ENCODE results near the gene IBA57. TPM values are rescaled to one million over a fixed set of nuclear protein-coding genes. Genes with fewer than 3 reads are reported as not detected.

The IBA57 gene
- total RNA-seq, 1 donor from 2014 or later: 11.4 TPM

DNA sequence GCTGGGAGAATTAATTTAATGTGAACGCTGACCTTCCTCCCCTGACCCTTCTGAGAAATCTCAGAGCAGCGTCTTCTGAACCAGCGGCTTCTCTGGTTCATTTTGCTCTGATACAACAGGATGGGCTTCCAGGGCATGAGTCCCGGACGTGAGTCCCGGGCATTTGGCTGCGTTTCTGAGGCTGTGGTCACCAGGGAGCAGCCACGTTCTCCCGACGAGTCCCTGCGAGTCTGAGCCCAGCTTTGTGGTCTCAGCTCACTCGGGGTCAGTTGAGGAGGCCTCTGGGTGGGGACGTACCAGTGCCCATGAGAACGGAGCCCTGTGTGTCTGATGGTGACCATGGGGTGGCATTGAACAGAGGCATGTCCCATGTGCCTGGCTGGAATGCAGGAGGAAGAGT lies 24.6 kb downstream of the IBA57 start:
- no peak overlapping the region for H3K4me3 Mint-ChIP-seq
- no peak for DNase-seq
- no peaks in the 10 kb centered on the region for H3K9me3 Mint-ChIP-seq
- intact Hi-C loops (cut with micrococcal nuclease): no loop called here
- peaks cover 2% of the 10 kb centered on the region for H3K4me1 Mint-ChIP-seq
- no peaks in the 10 kb centered on the region for H3K36me3 Mint-ChIP-seq (ENCODE audit: low read depth)
- no peak overlapping the region for H3K27ac Mint-ChIP-seq
- no peaks in the 10 kb centered on the region for H3K27me3 Mint-ChIP-seq

DNA sequence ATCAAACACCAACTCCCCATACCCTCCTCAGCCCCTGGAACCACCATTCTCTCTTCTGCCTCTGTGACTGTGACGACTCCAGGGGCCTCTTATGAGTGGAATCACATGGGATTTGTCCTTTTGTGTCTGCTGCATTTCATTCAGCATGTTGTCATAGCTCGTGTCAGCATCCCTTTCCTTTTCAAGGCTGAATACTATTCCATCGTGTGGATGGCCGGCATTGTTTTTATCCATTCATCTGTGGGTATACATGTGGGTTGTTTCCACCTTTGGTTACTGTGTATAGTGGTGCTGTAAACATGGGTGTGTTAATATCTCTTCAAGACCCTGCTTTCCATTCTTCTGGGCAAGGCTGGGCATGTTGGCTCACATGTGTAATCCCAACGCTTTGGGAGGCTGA lies 25.2 kb downstream of the IBA57 start:
- Mint-ChIP-seq H3K27ac (no peak overlapping the region), H3K4me3 (no peak overlapping the region), H3K27me3 (no peaks in the 10 kb centered on the region), H3K9me3 (no peaks in the 10 kb centered on the region), H3K4me1 (peaks cover under 1% of the 10 kb centered on the region), H3K36me3 (ENCODE audit: low read depth) (no peaks in the 10 kb centered on the region)
- DNase-seq: no peak
- intact Hi-C loops (cut with micrococcal nuclease): no loop called here

DNA sequence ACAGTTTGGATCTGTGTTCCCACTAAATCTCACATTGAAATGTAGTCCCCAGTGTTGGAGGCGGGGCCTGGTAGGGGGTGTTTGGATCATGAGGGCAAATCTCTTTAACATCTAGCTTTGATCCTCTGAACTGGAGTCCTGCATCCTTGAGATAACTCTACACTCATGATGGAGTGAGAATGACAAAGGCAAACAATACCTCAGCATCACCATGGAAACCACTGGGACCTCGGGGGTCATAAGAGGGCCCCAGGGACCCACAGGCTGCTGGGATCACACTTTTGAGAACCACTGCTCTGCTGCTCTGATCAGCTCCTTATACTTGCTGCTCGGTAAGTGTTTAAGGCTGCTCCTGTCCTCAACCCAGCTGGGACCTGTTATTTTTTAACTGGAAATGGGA lies 28.8 kb downstream of the IBA57 start:
- Mint-ChIP-seq H3K27me3 (no peaks in the 10 kb centered on the region), H3K4me3 (no peak overlapping the region), H3K27ac (no peak overlapping the region), H3K4me1 (no peaks in the 10 kb centered on the region), H3K9me3 (peaks cover 6% of the 10 kb centered on the region), H3K36me3 (ENCODE audit: low read depth) (peaks cover 6% of the 10 kb centered on the region)
- intact Hi-C loops (cut with micrococcal nuclease): no loop called here
- no peak for DNase-seq

DNA sequence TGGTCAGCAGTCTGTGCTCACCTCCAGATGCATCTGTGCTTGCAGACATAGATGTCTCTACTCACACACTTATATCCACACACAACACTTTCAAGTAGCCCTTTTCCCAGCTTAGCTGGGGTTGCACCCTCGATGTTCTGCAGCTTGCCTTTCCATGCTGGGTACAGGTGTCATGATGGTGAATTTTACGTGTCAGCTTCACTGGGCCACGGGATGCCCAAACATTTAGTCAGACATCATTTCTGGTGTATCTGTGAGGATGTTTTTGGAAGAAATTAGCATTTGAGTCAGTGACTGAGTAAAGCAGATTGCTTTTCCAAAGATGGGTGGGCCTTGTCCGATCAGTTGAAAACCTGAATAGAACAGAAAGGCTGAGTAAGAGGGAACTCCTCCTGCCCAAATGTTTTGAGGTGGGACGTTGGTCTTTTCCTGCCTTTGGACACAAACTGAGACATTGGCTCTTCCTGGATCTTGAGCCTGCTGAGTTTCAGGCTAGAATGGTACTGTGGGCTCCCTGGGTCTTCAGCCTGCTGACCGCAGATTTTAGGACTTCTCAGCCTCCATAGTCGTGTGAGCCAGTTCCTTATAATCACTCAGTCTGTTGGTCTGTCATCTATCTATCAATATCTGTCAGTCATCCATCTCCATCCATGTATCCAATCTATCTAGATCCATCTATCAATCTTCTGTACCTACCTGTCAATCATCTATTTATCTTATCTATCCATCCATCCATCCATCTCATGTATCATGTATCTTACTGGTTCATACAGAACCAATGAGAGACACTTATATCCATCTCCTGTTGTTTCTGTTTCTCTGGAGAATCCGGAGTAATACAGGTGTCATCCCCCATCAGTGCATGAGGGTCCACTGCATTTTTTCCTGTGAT lies 29.6 kb downstream of the IBA57 start:
- Mint-ChIP-seq H3K36me3 (ENCODE audit: low read depth) (peaks cover 8% of the 10 kb centered on the region), H3K27me3 (no peaks in the 10 kb centered on the region), H3K9me3 (peaks cover 9% of the 10 kb centered on the region), H3K4me3 (no peak overlapping the region), H3K27ac (no peak overlapping the region), H3K4me1 (no peaks in the 10 kb centered on the region)
- intact Hi-C loops (cut with micrococcal nuclease): no loop called here
- no peak for DNase-seq

DNA sequence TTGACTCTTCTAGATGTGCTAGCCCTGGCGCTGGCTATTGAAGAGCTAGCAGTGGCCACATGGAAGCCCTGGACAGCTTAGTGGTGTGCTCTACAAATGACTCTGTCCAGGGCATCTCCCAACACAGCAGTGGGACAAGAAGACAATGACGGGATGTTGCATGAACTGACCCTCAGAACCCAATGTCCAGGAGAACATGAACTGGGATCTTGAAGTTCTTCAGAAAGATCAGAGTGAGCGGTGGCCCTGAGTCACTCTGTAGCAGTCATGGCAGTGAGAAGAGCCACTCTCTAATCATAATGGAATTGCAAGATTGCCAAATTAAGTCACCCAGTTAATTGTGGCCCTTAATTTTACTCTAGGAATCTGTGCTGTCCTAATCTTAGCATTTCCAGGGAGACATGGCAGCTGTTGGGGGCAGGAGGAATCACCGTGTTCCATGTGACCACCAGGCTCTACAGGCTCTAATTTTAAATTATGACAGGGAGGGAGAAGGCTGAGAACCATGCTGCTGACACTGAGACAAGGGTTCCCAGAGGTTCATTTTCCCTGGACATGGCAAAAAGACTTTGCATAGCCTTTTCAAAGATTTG lies 32.0 kb downstream of the IBA57 start:
- H3K4me1 Mint-ChIP-seq: no peaks in the 10 kb centered on the region
- peaks cover 18% of the 10 kb centered on the region for H3K9me3 Mint-ChIP-seq
- peaks cover 8% of the 10 kb centered on the region for H3K36me3 Mint-ChIP-seq (ENCODE audit: low read depth)
- H3K27ac Mint-ChIP-seq: no peak overlapping the region
- no peak for DNase-seq
- intact Hi-C loops (cut with micrococcal nuclease): no loop called here
- no peaks in the 10 kb centered on the region for H3K27me3 Mint-ChIP-seq
- no peak overlapping the region for H3K4me3 Mint-ChIP-seq

DNA sequence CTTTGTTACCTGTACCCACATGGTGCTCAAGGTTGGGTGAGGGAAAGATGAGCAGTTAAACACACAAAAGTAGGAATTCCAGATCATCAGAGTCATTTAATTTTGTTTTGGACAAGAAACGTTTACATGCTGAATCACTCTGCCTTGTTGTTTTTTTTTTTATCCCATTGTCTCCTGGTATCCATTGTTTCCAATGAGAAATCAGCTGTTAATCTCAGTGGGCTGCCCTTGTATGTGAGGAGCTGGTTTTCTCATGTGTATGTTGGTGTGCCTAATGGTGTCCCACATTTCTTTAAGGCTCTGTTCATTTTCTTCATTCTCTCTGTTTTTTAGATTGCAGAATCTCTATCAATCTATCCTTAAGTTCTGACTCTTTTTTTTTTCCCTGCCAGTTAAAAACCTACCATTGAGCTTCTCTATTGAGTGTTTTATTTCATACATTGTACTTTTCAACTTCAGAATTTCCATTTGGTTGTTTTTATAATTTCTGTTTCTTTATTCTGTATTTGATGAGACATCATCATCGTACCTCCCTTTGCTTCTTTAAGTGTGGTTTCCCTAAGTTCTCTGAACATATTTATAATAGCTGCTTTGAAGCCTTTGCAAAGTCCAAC lies 33.5 kb downstream of the IBA57 start:
- H3K4me3 Mint-ChIP-seq: no peak overlapping the region
- peaks cover 18% of the 10 kb centered on the region for H3K9me3 Mint-ChIP-seq
- peaks cover 4% of the 10 kb centered on the region for H3K27me3 Mint-ChIP-seq
- H3K27ac Mint-ChIP-seq: no peak overlapping the region
- intact Hi-C loops (cut with micrococcal nuclease): no loop called here
- no peak for DNase-seq
- no peaks in the 10 kb centered on the region for H3K4me1 Mint-ChIP-seq
- peaks cover 8% of the 10 kb centered on the region for H3K36me3 Mint-ChIP-seq (ENCODE audit: low read depth)

DNA sequence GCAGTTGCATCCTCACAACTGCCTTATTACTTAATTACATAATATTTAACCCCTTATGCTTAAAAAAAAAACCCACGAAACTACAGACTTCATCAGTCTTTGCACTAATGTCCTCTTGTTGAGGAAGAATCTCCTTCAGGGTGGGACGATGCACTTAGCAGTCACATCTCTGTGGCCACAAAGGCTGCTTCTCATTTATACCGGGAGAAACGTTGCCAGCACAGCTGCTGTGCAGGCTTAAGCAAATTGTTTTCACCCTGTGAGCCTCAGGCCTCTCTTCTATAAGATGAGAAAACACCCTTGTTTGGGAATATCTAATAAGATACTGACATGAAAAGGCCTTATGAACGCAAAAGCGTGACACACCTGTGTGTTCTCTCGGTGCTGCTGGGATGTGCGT lies 39.4 kb downstream of the IBA57 start:
- Mint-ChIP-seq H3K9me3 (peaks cover 9% of the 10 kb centered on the region), H3K27me3 (peaks cover 7% of the 10 kb centered on the region), H3K27ac (no peak overlapping the region), H3K4me3 (no peak overlapping the region), H3K36me3 (ENCODE audit: low read depth) (no peaks in the 10 kb centered on the region), H3K4me1 (no peaks in the 10 kb centered on the region)
- no peak for DNase-seq
- intact Hi-C loops (cut with micrococcal nuclease): no loop called here

DNA sequence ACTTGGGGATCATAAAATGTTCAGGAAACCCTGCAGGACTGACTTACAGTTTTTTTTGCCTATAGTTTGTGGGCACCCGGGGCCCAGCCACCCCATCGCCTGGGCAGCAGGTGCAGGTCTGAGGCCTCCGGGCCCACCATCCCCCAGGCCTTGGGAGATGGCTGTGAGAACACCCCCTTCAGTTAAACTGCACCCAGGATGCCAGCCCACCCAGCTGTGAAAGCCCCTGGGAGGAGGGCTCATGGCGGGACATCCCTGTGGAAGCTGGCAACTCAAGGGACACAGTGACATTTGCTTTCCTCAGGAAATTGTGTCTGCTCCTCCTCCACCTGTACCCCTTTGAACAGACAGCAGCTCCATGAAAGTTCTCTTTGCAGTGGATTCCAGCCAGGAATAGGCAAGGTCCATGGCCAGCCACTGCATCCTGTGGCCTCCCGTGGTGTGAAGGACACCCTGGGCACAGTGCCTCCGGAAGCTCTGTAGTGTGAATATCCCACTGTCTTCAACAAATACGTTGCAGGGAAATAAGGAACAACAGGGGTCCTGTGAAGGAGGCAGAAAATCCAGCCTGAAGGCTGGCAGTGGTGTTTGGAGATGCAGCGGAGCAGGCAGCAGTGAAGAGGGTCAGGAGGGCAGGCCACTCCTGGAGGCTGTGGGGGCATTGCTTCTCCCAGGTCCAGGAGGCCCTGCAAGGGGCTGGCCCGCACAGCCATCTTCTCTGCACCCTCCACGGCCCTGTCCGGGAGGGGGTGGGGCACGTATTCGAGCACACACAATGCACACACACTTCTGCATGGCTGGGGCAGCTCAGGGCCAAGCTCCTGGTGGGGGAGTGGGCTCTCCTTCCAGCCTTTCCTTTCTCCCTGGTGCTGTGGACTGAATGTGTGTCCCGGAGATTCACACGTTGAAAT lies 40.2 kb downstream of the IBA57 start:
- Mint-ChIP-seq H3K27me3 (peaks cover 7% of the 10 kb centered on the region), H3K4me1 (no peaks in the 10 kb centered on the region), H3K9me3 (peaks cover 5% of the 10 kb centered on the region), H3K36me3 (ENCODE audit: low read depth) (no peaks in the 10 kb centered on the region), H3K4me3 (no peak overlapping the region), H3K27ac (no peak overlapping the region)
- DNase-seq: no peak
- intact Hi-C loops (cut with micrococcal nuclease): no loop called here

DNA sequence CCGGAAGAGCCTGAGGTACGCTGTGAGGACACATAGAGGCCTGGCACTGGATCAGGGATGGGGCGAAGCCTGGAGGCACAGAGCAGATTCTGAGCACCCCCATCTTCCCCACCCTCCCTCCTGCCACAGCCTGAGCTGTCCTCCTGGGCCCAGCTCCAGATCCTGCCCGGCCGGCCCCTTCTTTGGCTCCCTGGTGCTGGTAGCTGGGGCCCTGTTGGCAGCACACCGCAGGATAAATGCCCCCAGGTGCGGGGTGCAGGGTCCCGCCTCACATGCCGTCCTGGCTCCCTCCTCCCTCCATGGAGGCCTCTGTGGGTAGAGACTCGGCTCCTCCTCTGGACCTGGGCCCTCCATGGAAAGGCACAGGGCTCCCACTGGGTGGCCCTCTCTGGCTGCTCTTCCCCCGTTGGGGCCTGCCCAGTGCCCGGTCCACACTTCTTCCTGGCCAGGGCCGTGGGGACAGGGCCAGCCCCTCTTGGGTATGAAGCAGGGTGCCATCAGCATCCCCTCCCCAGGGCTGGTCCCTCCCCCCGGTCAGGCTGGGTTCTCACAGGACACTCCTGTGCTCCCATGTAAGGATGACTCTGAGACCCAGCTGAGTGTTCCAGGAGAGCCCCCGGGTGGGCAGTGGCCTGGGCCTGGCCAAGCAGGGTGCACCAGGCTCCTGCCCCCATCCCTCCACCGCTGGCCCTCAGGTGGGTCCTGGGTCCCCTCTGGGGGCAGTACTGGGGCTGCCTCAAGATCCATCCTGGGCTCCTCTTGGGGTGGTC lies 41.2 kb downstream of the IBA57 start:
- H3K27me3 Mint-ChIP-seq: peaks cover 7% of the 10 kb centered on the region
- intact Hi-C loops (cut with micrococcal nuclease): no loop called here

DNA sequence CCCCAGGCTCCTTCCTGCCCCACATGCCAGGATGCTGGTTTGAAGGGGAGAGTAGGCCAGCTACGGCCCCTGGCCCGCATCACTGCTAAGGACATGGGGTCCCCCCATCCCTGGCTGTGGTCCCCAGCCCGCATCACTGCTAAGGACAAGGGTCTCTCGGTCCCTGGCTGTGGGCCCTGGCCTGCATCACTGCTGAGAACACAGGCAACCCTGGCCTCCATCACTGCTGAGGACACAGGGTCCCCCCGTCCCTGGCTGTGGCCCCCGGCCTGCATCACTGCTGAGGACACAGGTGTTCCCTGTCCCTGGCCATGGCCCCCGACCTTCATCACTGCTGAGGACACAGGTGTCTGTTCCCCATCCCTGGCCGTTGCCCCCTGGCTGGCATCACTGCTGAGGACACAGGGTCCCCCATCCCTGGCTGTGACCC lies 41.8 kb downstream of the IBA57 start:
- intact Hi-C loops (cut with micrococcal nuclease): no loop called here
- H3K36me3 Mint-ChIP-seq (ENCODE audit: low read depth): no peaks in the 10 kb centered on the region
- no peak for DNase-seq
- no peaks in the 10 kb centered on the region for H3K9me3 Mint-ChIP-seq
- peaks cover 7% of the 10 kb centered on the region for H3K27me3 Mint-ChIP-seq
- H3K4me3 Mint-ChIP-seq: no peak overlapping the region
- H3K27ac Mint-ChIP-seq: no peak overlapping the region
- H3K4me1 Mint-ChIP-seq: no peaks in the 10 kb centered on the region

More for the DNA sequence above, 41.2 kb downstream of the IBA57 start:
- no peaks in the 10 kb centered on the region for H3K36me3 Mint-ChIP-seq (ENCODE audit: low read depth)
- no peaks in the 10 kb centered on the region for H3K9me3 Mint-ChIP-seq
- no peak overlapping the region for H3K4me3 Mint-ChIP-seq
- H3K27ac Mint-ChIP-seq: no peak overlapping the region
- H3K4me1 Mint-ChIP-seq: no peaks in the 10 kb centered on the region
- no peak for DNase-seq

DNA sequence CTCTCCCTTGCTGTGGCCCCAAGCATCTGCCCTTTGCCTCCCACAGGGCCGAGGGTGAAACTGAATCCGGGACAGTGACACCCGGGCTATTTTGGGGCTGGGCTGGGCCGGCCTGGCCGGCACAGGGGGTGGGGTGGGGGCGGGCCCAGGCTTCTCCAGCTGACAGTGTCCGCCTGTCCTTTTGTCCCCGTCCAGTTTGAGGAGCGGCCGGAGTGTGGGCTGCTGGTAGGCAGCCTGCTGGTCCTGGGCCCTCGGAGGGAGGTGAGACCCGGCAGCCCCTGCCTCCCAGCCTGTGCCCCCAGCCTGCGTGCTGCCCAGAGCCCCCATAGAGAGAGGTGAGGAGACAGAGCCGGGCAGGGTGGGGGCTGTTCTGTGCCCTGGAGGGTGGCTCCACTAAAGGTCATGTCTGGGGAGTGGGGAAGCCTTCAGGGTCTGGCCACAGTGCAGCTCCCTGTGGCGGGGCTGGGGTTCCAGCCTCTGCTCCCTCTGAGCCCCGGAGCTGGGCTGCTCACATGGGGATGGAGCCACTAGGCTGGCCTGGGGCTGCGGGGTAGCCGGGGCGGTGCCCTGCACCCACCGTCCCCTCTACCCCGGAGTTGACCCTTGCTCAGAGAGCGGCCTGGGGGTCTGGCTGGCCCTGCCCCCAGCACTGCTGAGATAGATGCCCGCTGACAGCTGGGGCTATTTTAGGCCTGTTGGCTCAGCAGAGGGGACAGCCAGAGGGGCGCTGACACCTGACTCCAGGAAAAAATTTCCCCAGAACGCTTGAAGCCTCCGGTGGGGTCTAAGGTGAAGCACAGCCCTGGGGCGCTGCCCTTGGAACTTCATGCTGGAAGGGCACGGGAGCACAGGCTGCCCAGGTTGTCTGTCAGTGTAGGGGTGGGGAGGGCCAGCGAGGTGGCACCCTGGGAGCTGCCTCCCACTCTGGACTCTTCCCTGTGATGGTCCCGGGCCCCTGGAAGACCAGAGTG lies 42.5 kb downstream of the IBA57 start, which contains the start of gene OBSCN:
Gene OBSCN, plus strand, starts transcription at position 194 of the 971 bp plus-strand sequence. CDS start 3,740 bp downstream, outside the sequence.
- Mint-ChIP-seq H3K27ac (no peak within 1 kb of the TSS), H3K4me1 (peaks cover 2% of the 10 kb centered on the region), H3K27me3 (peaks cover 6% of the 10 kb centered on the region), H3K4me3 (no peak within 1 kb of the TSS), H3K9me3 (no peaks in the 10 kb centered on the region), H3K36me3 (ENCODE audit: low read depth) (no peaks in the 10 kb centered on the region)
- intact Hi-C loops (cut with micrococcal nuclease): no loop called here
- DNase-seq: no peak
